Measurements from ENCODE around the gene C10orf120.

The C10orf120 gene

DNA sequence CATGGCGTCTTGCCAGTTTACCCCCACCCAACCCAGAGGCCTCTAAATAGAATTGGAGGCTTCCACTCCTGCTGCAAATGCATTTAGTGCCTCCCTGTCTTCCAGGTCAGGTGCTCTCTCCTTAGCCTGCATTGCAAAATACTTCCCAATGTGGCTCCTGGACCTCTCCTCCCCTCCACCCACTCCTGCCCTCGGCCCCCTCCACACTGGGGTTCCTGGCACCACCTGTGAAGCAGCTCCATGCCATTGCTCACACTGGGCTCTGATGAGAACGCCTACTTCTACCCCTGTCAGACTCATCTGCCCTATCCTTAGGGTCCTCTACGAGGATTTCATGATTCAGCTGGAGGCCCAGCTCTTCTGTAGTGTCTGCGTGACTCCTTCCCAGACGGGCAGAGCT, 37.4 kb downstream of the C10orf120 start:
- Histone ChIP-seq H3K36me3 (ENCODE audit: insufficient read depth, low read length) (no peaks in the 10 kb centered on the region), H3K79me2 (ENCODE audit: control insufficient read depth, insufficient read depth, low read length, unreplicated experiment) (no peaks in the 10 kb centered on the region), H3K27ac (ENCODE audit: low read depth, low read length) (no peak overlapping the region), H3K4me3 (ENCODE audit: low read depth, low read length) (no peak overlapping the region), H3K27me3 (ENCODE audit: insufficient read depth, low read length) (peaks cover 52% of the 10 kb centered on the region), H2AFZ (ENCODE audit: low read length, unreplicated experiment) (no peak overlapping the region), H3K4me1 (ENCODE audit: control insufficient read depth, insufficient read depth, low read length, unreplicated experiment) (no peaks in the 10 kb centered on the region)

DNA sequence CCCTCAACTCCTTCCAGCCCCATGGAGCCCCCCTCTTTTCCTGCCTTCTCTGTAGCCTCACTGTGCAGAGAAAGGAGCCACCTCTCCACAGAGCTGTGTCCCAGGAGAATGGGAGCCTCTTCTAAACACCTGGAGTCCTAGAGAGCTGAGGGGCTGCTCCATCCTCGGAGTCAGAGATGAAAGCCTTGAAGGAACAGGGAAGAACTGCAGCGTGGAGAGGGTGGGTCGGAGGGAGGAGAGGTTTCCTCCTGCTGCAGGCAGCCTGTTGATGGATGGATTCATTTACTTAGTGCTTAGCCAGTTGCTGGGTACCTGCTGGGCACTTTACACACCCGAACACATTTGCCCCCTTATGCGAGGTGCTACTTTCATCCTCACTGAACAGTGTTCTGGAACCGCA, 39.0 kb downstream of the C10orf120 start:
- no peak overlapping the region for H3K27ac ChIP-seq (ENCODE audit: low read depth, low read length)
- no peaks in the 10 kb centered on the region for H3K79me2 ChIP-seq (ENCODE audit: control insufficient read depth, insufficient read depth, low read length, unreplicated experiment)
- no peak overlapping the region for H3K4me3 ChIP-seq (ENCODE audit: low read depth, low read length)
- peaks cover 46% of the 10 kb centered on the region for H3K27me3 ChIP-seq (ENCODE audit: insufficient read depth, low read length)
- H3K4me1 ChIP-seq (ENCODE audit: control insufficient read depth, insufficient read depth, low read length, unreplicated experiment): no peaks in the 10 kb centered on the region
- H3K36me3 ChIP-seq (ENCODE audit: insufficient read depth, low read length): no peaks in the 10 kb centered on the region
- no peak overlapping the region for H2AFZ ChIP-seq (ENCODE audit: low read length, unreplicated experiment)

DNA sequence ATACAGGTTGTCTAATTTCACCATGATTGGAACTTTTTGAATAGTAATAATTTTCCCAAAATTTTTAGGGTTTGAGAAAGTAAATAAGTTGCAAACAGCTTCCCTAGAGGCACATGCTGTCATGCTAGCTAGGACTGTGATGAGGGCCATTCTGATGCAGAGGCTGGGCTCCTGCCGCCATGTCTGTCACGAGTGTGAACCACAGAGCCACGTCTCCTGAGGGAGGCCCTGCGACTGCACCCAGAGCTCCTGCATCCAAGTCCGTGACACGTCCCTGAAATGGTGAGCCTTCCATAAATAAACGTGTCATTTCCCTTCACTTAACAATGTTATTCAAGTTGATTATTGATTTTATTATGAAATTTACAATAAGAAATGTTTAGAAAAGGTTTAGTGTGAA, 40.0 kb downstream of the C10orf120 start:
- no peaks in the 10 kb centered on the region for H3K79me2 ChIP-seq (ENCODE audit: control insufficient read depth, insufficient read depth, low read length, unreplicated experiment)
- no peak overlapping the region for H3K4me3 ChIP-seq (ENCODE audit: low read depth, low read length)
- H3K27ac ChIP-seq (ENCODE audit: low read depth, low read length): no peak overlapping the region
- peaks cover 48% of the 10 kb centered on the region for H3K27me3 ChIP-seq (ENCODE audit: insufficient read depth, low read length)
- H3K4me1 ChIP-seq (ENCODE audit: control insufficient read depth, insufficient read depth, low read length, unreplicated experiment): no peaks in the 10 kb centered on the region
- H2AFZ ChIP-seq (ENCODE audit: low read length, unreplicated experiment): no peak overlapping the region
- H3K36me3 ChIP-seq (ENCODE audit: insufficient read depth, low read length): no peaks in the 10 kb centered on the region

DNA sequence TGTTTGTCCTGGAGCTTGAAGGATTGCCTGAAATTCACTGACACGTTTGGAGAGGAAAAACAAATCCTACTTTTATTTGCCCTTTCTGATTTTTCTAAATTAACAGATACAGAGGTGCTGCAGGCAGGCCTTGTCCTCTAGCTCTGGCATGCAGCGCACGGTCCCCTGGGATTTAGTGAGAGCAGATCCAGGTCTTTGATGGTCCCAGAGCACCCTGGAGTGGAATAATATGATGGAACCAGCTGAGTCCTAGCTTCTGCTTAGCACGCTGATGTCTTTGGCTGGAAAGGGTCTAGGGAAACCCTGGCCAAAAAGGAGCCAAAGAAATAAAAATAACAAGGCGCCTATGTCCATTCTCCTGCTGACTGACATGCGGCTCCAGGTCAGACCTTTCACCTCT, 40.5 kb downstream of the C10orf120 start:
- no peak overlapping the region for H2AFZ ChIP-seq (ENCODE audit: low read length, unreplicated experiment)
- H3K79me2 ChIP-seq (ENCODE audit: control insufficient read depth, insufficient read depth, low read length, unreplicated experiment): no peaks in the 10 kb centered on the region
- H3K27ac ChIP-seq (ENCODE audit: low read depth, low read length): no peak overlapping the region
- no peaks in the 10 kb centered on the region for H3K4me1 ChIP-seq (ENCODE audit: control insufficient read depth, insufficient read depth, low read length, unreplicated experiment)
- no peaks in the 10 kb centered on the region for H3K36me3 ChIP-seq (ENCODE audit: insufficient read depth, low read length)
- H3K27me3 ChIP-seq (ENCODE audit: insufficient read depth, low read length): peaks cover 46% of the 10 kb centered on the region
- no peak overlapping the region for H3K4me3 ChIP-seq (ENCODE audit: low read depth, low read length)

DNA sequence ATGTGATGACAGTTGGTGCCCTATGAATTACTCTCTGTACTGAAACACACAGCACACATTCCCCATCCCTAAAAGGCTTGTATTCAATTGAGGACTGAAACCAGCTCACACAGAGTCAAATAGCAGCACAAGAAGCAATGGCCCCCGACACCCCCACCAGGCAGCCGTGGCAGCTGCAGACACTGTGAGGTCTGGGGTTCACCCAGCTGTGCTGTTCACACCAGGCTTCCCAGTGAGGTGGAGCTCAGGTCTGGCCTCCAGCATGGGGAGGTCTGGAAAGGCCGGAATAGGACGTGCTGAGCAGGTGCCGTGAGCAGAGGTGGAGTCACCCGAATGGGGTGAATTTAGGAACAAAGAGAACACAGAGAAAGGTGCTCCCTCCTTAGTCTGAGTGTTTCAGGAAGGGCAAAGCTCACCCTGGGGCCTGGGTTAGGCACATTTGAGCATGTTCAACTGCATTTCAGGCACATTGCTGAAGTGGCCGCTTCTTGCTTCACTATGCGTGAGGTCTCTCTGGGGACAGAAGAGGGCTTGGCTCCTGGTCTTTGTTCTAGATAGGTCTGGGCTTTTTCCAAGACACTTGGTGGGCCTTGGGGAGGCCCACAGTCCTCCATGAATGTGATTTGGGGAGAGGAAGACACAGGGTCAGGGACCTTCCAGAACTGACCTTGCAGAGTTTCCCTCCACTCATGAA, 41.1 kb downstream of the C10orf120 start:
- no peaks in the 10 kb centered on the region for H3K36me3 ChIP-seq (ENCODE audit: insufficient read depth, low read length)
- H2AFZ ChIP-seq (ENCODE audit: low read length, unreplicated experiment): no peak overlapping the region
- peaks cover 48% of the 10 kb centered on the region for H3K27me3 ChIP-seq (ENCODE audit: insufficient read depth, low read length)
- H3K27ac ChIP-seq (ENCODE audit: low read depth, low read length): no peak overlapping the region
- no peak overlapping the region for H3K4me3 ChIP-seq (ENCODE audit: low read depth, low read length)
- no peaks in the 10 kb centered on the region for H3K4me1 ChIP-seq (ENCODE audit: control insufficient read depth, insufficient read depth, low read length, unreplicated experiment)
- H3K79me2 ChIP-seq (ENCODE audit: control insufficient read depth, insufficient read depth, low read length, unreplicated experiment): no peaks in the 10 kb centered on the region

DNA sequence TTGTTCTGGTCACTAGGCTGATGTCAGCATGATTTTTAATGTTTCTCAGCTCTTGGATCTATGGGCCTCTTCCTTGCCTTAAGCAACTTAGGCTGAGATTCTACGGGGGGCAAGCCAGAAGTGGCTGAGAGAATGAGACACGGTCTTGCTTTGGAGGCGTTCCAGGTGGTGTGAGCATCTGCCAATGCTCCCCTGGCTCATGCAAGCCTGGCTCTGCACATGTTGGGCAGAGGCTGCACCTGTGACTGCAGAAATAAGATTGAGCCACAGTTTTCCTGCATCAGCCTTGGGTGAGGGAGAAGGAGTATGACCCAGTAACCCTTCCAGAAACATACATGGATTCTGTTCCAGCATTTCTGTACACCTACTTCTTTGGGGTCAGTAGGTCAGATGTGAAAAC, 41.9 kb downstream of the C10orf120 start:
- H3K79me2 ChIP-seq (ENCODE audit: control insufficient read depth, insufficient read depth, low read length, unreplicated experiment): no peaks in the 10 kb centered on the region
- no peaks in the 10 kb centered on the region for H3K4me1 ChIP-seq (ENCODE audit: control insufficient read depth, insufficient read depth, low read length, unreplicated experiment)
- no peaks in the 10 kb centered on the region for H3K36me3 ChIP-seq (ENCODE audit: insufficient read depth, low read length)
- no peak overlapping the region for H3K27ac ChIP-seq (ENCODE audit: low read depth, low read length)
- H2AFZ ChIP-seq (ENCODE audit: low read length, unreplicated experiment): no peak overlapping the region
- H3K27me3 ChIP-seq (ENCODE audit: insufficient read depth, low read length): peaks cover 50% of the 10 kb centered on the region
- H3K4me3 ChIP-seq (ENCODE audit: low read depth, low read length): no peak overlapping the region

DNA sequence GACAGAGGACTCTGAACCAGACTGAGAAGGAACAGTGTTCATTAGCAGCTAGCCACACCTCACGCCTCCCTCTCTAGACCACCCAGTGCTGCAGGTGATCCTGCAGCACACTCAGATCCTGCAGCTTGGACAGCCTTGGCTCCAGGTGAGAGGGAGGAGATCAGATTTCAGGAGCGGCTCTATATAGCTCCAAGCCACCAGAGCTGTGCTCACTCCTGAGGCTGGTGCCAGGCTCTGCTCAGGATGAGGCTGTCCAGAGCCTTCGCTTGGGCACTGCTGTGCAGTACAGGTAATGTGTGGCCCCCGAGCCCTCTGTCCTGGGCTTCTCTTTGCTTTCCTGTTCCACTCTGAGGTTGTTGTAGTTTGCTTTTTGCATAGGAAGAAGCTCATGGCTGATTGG, 42.4 kb downstream of the C10orf120 start:
- H3K27ac ChIP-seq (ENCODE audit: low read depth, low read length): no peak overlapping the region
- no peaks in the 10 kb centered on the region for H3K4me1 ChIP-seq (ENCODE audit: control insufficient read depth, insufficient read depth, low read length, unreplicated experiment)
- H3K36me3 ChIP-seq (ENCODE audit: insufficient read depth, low read length): no peaks in the 10 kb centered on the region
- no peak overlapping the region for H2AFZ ChIP-seq (ENCODE audit: low read length, unreplicated experiment)
- H3K27me3 ChIP-seq (ENCODE audit: insufficient read depth, low read length): peaks cover 53% of the 10 kb centered on the region
- H3K79me2 ChIP-seq (ENCODE audit: control insufficient read depth, insufficient read depth, low read length, unreplicated experiment): no peaks in the 10 kb centered on the region
- H3K4me3 ChIP-seq (ENCODE audit: low read depth, low read length): no peak overlapping the region

DNA sequence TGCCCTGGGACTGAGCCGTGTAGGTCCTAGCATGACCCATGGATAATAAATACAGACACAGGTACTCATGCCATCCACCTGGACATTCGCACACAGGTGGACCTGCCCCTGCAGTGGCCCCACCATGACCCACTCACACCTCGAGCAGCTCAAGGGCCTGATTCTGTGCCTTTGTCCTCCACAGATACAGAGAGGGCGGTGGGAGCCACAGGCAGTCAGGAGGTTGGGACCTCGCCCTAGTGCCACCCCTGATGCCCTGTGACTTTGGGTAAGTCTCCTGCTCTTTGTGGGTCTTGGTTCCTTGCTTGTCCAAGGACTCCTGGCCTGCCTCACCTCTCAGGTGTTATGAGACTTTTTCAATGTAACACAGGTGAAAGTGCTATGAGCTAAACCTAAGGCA, 42.9 kb downstream of the C10orf120 start:
- Histone ChIP-seq H3K27me3 (ENCODE audit: insufficient read depth, low read length) (peaks cover 58% of the 10 kb centered on the region), H3K36me3 (ENCODE audit: insufficient read depth, low read length) (no peaks in the 10 kb centered on the region), H3K27ac (ENCODE audit: low read depth, low read length) (no peak overlapping the region), H3K79me2 (ENCODE audit: control insufficient read depth, insufficient read depth, low read length, unreplicated experiment) (no peaks in the 10 kb centered on the region), H3K4me3 (ENCODE audit: low read depth, low read length) (no peak overlapping the region), H2AFZ (ENCODE audit: low read length, unreplicated experiment) (no peak overlapping the region), H3K4me1 (ENCODE audit: control insufficient read depth, insufficient read depth, low read length, unreplicated experiment) (no peaks in the 10 kb centered on the region)

DNA sequence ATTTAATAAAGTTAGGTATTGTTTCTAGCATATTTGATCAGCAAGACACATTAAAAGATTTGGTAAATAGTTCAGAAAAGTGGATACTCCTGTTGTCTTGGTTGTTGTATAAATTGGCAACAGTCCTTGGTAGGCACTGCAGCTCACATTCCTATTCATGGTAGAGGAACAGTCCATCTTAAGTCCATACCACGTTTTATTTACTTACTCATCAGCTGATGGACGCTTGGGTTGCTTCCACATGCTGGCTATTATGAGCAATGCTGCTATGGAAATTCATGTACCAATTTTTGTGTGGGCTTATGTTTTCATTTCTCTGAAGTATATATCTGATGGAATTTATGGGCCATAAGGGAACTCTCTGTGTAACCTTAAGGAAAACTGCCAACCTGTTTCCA, 43.3 kb downstream of the C10orf120 start:
- Histone ChIP-seq H2AFZ (ENCODE audit: low read length, unreplicated experiment) (no peak overlapping the region), H3K4me1 (ENCODE audit: control insufficient read depth, insufficient read depth, low read length, unreplicated experiment) (no peaks in the 10 kb centered on the region), H3K4me3 (ENCODE audit: low read depth, low read length) (no peak overlapping the region), H3K27me3 (ENCODE audit: insufficient read depth, low read length) (peaks cover 62% of the 10 kb centered on the region), H3K27ac (ENCODE audit: low read depth, low read length) (no peak overlapping the region), H3K36me3 (ENCODE audit: insufficient read depth, low read length) (no peaks in the 10 kb centered on the region), H3K79me2 (ENCODE audit: control insufficient read depth, insufficient read depth, low read length, unreplicated experiment) (no peaks in the 10 kb centered on the region)

DNA sequence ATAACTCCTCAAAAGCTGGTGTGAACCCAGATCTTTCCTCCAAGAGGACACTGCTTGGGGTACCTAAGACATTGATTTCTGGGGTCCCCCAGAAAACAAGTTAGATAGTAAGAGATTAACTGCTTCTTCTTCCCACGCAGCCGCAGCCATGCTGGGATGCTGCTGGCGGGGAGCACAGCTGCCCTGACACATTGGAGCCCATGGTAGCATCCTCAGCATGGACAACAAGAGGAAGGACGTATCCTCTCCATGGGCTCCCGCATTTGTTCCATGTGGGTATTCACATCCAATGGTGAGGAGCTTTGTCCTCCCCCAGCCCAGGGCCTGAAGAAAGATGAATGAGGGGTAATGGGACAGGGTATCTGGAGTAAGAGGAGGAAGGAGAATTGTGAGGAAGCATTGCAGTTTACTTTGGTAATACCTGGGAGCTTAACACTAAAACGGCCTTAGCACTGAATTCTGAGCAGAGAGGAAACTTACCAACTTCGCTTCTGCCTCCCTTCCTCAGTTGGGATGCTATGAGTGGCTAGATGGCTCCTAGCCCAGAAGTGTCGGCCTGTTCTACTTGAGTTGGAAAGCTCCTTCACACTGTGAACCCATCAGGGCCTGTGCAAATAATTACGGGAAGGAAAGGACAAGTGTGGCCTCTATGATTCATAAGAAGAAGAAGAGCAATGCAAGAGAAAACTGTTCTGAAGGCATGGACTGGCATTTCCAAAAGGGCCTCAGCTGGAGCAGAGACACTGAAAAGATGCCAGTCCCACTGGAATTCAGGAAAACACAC, 43.9 kb downstream of the C10orf120 start:
- H3K27me3 ChIP-seq (ENCODE audit: insufficient read depth, low read length): peaks cover 68% of the 10 kb centered on the region
- H3K4me1 ChIP-seq (ENCODE audit: control insufficient read depth, insufficient read depth, low read length, unreplicated experiment): no peaks in the 10 kb centered on the region
- H3K27ac ChIP-seq (ENCODE audit: low read depth, low read length): no peak overlapping the region

DNA sequence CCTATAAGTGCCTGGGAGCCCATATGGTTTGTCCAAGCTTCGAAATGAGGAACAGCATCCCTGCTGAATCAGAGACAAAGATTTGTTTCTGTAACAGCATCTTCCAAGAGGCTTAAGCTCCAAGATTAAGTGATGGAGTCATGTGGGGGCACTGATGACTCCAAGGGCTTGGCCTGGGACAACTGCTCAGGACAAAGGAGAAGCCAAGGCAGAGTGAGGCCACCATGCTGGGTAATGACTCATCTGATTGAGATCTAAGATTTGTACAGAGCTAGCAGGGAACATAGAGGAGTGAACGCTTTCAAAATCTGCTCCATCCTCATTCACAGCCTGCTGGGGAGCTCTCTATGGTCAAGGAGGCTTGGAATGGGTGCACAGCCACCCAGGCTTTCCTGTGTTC, 49.3 kb downstream of the C10orf120 start:
- H2AFZ ChIP-seq (ENCODE audit: low read length, unreplicated experiment): no peak overlapping the region
- no peak overlapping the region for H3K4me3 ChIP-seq (ENCODE audit: low read depth, low read length)
- H3K27ac ChIP-seq (ENCODE audit: low read depth, low read length): no peak overlapping the region
- H3K27me3 ChIP-seq (ENCODE audit: insufficient read depth, low read length): peaks cover 51% of the 10 kb centered on the region
- no peaks in the 10 kb centered on the region for H3K36me3 ChIP-seq (ENCODE audit: insufficient read depth, low read length)
- no peaks in the 10 kb centered on the region for H3K79me2 ChIP-seq (ENCODE audit: control insufficient read depth, insufficient read depth, low read length, unreplicated experiment)
- H3K4me1 ChIP-seq (ENCODE audit: control insufficient read depth, insufficient read depth, low read length, unreplicated experiment): no peaks in the 10 kb centered on the region

More for the DNA sequence above, 43.9 kb downstream of the C10orf120 start:
- Histone ChIP-seq H2AFZ (ENCODE audit: low read length, unreplicated experiment) (no peak overlapping the region), H3K4me3 (ENCODE audit: low read depth, low read length) (no peak overlapping the region), H3K36me3 (ENCODE audit: insufficient read depth, low read length) (no peaks in the 10 kb centered on the region), H3K79me2 (ENCODE audit: control insufficient read depth, insufficient read depth, low read length, unreplicated experiment) (no peaks in the 10 kb centered on the region)
